CD4-positive, alpha-beta T cell treated with Interleukin-21 for 1 hour (primary cell): ENCODE results near the gene NR4A2.
"Not testable (repeated sequence)": the region's sequence is repeated elsewhere in the genome, so short reads cannot be mapped to it uniquely, and the experiment has no call there.

Experiments used
- DNase-seq: peaks from one replicate; pipeline ENCODE4 v3.0.0-alpha.2; 2020

NR4A2 gene

GRCh38 chr2:156320486-156321098, 11.9 kb downstream of the NR4A2 start:
- DNase-seq, result no peak

GRCh38 chr2:156319811-156320485, 12.6 kb downstream of the NR4A2 start:
- no peak for DNase-seq

GRCh38 chr2:156317631-156318030, 14.9 kb downstream of the NR4A2 start:
- DNase-seq, result no peak

GRCh38 chr2:156311976-156312375, 20.5 kb downstream of the NR4A2 start:
- no peak for DNase-seq

GRCh38 chr2:156310773-156311172, 21.7 kb downstream of the NR4A2 start:
- no peak for DNase-seq

GRCh38 chr2:156309917-156310316, 22.6 kb downstream of the NR4A2 start:
- DNase-seq, result no peak

GRCh38 chr2:156309167-156309566, 23.4 kb downstream of the NR4A2 start:
- DNase-seq, result no peak

- no peak for DNase-seq
Measured at GRCh38 chr2:156306821-156307220, 25.7 kb downstream of the NR4A2 start.

- no peak for DNase-seq
Measured at GRCh38 chr2:156305121-156305520, 27.4 kb downstream of the NR4A2 start.

- DNase-seq, result no peak
Measured at GRCh38 chr2:156300337-156300736, 32.2 kb downstream of the NR4A2 start.

GRCh38 chr2:156294945-156295580, 37.5 kb downstream of the NR4A2 start:
- no peak for DNase-seq

- DNase-seq, result not testable (repeated sequence)
Measured at GRCh38 chr2:156293382-156293781, 39.1 kb downstream of the NR4A2 start.

GRCh38 chr2:156279446-156280150, 52.9 kb downstream of the NR4A2 start:
- DNase-seq, result no peak
